HG03460 (cell line): ENCODE measurements around the gene XCL1.
"Not testable (repeated sequence)": the region's sequence is repeated elsewhere in the genome, so short reads cannot be mapped to it uniquely, and the experiment has no call there.

Experiments used
- ATAC-seq: cut with Tn5 transposase; IDR thresholded peaks from one replicate; pipeline ENCODE4 v1.9.1; 2021; ENCODE audit not compliant: unreplicated experiment

XCL1 gene

DNA sequence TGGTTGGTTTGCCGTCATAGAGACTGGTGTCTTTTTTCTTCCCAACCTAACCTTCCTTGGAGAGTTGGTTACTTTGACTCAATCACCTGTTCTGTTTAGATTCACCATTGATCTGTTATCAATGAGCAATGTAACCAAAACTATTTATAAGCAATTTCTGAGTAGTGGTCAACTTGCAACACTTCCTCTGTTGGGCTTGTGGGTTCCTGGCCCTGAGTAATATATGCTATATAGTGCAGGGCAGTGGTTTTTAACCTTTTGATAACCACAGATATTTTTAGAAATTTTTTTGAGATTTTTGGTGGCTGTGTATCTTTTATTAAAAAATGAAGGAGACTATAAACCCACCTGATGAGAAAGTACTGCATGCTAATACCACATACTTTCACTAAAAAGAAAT lies 9.4 kb upstream of the XCL1 start:
- no peak for ATAC-seq

DNA sequence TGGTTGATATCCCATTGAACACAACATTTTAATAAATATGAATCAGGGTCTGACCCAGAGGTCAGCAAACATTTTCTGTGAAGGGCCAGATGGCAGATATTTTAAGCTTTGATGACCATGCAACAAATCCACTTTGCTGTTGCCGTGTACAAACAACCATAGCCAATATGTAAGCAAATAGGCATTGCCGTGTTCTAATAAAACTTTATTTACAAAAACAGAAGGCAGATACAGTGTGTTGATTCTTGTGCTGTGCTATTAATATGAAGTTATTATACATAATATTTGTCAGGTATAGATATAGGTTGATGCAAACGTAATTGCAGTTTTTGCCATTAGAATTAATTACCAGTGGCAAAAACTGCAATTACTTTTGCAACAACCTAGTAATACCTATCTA lies 8.8 kb upstream of the XCL1 start:
- no peak for ATAC-seq

DNA sequence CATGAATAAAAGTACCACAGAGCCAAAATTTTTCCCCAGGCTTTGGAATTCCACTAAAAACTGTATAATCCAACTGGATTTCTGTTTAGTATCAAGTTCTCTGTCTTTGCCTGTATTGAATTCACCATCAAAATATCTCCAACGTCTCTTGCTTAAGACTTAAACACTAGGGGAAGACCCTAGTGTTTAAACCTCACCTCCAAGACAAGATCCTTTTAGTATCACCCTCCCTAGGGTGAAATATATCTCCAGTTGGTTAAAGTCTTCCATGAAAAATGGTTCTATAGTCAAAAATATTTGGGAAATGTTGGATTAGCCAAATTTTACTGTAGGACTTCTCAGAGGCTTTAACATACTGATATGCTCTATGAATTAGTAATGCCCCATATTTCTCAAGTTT lies 8.1 kb upstream of the XCL1 start:
- ATAC-seq = no peak

DNA sequence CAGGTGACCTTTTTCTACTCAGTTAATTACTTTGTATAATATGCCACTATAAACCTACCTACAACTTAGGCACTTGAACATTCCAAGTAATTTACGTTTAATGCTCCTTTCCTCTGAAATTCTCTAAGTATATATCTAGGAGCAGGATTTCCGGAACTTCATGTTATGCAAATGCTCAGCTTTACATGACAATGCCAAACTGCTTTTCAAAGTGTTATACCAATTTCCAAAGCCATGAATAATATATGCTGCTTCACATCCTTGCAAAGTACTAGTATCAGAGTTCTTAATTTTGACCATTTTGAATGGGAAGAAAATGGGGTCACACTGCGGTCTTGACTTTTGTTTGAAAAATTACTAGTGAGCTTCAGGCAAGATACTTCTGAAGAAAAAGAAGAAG lies 5.8 kb upstream of the XCL1 start:
- no peak for ATAC-seq

DNA sequence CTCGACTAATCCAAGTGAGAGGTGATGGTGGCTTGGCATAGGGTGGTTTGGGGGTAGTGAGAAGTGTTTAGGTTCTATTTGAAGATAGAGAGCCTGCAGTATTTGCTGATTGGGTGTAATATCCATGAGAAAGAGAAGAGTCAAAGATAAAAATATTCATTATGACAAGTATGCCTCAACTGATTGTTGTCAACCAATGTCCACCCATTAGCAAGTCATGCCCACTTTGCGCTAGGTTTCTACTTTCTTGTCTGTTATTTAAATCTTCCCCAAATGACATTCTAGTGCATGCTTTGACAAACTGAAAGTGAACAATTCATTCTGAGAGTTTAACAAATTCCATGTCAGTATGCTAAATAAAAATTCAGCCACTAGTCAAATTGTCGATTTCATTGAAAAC lies 3.8 kb upstream of the XCL1 start:
- ATAC-seq = no peak

DNA sequence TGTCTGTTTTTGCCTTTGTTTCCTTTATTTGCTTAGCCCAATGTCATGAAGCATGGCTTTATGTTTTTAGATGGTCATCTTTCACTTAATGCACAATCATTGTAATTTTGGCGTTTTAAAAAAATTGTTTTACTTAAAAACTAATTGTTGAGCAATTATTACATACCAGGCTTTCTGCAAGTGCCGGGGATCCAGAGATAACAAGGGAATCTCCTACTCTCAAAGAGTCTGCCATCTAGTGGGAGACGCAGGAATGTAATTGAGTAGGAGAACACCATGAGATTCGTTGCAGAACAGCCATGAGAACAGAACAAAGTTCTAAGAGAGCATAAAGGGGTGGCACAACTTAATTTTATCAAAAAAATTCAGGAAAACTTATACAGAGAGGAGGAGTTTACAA lies 2.2 kb upstream of the XCL1 start:
- not testable (repeated sequence) for ATAC-seq

DNA sequence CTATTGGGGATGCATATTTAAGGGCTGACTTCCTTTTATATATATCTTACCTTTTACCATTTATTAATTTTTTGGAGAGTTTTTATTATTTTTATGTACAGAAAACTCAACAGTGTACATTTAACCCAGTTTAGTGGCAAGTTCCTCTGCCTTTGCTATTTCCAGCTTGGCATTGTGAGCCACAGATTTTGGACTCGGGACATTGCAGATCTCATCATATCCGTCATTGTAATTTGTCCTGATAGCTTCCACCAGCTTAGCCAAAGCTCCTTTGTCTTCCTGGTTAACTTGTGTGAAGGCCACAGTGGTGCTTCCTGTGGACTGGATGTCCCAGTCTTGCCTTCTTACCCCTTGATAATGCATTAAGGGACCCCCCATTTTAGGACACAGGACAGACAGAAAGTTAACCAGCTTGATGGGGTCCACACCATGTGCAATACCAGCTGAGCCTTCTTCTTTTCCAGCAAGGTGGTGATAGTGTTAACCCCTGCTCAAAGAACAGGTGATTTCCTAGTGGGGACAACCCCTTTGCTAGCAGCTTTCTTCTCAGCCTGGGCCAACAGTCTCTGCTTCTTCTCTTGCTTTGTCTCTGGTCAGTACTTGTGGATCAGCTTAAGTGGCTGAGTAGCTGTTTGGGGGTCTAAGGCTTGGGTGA lies 2.3 kb downstream of the XCL1 start:
- ATAC-seq = not testable (repeated sequence)

DNA sequence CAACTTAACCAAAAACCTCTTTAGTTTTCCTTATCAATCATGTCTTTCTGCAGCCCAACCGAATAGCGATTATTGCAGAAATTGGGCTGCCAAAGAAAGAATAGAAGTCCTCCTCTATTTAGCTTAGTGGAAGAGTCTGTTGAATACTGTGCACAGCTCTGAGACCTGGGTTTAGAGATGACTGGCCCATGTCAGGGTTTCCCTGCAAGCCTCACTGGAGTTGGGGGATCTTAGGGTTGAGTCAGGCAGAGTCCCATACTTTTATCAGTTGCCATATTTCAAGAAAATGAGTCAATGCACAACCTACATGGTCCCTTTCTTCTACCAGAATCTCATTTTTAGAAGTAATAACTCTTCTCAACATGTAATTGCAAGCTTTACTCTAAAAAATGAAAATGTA lies 3.9 kb downstream of the XCL1 start:
- ATAC-seq = not testable (repeated sequence)

DNA sequence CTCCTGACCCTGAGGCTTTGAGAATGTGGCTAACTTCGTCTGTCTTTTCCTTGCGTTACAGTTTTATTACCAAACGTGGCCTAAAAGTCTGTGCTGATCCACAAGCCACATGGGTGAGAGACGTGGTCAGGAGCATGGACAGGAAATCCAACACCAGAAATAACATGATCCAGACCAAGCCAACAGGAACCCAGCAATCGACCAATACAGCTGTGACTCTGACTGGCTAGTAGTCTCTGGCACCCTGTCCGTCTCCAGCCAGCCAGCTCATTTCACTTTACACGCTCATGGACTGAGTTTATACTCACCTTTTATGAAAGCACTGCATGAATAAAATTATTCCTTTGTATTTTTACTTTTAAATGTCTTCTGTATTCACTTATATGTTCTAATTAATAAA lies 4.6 kb downstream of the XCL1 start:
- ATAC-seq = not testable (repeated sequence)

DNA sequence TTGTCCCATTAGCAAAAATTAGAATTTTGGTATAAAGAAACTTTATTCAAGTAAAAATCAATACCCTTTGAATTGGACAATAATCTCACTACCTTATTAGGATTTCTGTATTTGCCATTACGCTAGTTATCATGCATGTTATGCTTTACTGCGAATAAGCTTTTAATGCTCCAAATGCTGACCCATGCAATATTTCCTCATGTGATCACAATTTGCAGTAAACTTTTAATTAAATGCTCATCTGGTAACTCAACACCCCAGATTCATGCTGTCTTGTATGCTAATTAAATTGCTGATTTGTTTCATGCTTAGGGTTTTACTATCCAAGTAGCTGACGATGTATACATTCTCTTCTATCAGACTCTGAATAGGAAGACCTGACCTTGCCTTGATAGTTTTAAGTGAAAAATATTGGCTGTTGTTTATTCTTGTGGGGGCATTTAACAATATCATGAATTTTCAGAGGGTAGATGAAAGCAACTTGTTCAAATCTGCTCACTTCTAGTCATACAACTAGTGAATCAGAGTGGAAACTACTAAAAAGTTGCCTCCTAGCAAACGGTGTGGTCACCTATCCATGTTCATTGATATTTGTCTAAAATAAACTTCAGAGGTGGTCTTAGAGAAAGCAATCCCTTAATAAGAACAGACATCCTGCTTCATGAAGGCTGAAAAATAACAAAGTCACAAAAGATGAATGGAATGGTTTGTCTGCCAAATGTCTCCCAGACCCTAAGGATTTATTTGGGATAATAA lies 5.6 kb downstream of the XCL1 start:
- no peak for ATAC-seq

DNA sequence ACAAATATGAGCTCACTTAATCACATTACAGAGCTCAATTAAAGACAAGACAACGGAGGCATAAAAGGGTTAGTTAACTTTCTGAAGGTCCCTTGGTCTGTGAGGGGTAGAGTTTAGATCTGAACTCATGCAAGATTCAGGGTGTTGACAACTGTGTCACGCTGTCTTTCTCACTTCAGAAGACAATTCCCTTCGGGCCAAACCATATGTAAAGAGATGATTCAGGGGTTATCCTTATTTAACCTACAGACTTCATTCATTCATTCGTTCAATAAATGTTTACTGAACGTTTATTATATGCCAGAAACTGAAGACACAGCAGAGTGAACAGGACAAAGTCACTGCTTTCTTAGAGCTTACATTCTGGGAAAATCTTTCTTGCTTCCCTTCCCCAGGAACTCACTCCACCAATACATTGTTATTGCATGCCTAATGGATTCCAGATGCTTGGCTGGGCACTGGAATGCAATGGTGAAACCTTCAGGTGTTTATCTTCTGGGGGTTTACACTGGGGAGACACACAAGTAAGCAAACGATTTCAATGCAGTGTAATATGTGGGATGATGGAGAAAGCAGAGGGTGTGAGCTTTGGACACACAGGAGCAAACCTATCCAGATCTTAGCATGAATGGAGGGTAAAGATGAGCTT lies 6.4 kb downstream of the XCL1 start:
- no peak for ATAC-seq

DNA sequence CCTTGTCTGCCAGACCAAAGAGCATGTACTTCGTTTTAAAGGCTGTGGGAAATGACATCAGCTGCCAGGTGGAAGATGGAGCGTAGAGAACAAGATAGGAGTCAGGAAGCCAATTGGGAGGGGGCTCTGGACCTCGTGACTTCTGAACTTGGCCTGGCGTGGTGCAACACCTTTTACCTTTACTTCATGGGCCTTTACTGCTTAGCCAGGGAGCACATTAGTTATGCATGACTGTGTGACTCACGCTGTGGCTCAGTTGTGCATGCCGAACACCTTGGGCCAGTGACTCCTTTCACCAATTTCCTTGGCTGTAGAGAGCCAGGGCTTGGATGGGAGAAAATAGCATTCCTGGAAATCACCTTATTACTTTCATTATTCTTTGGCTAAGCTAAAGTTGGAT lies 7.2 kb downstream of the XCL1 start:
- no peak for ATAC-seq

DNA sequence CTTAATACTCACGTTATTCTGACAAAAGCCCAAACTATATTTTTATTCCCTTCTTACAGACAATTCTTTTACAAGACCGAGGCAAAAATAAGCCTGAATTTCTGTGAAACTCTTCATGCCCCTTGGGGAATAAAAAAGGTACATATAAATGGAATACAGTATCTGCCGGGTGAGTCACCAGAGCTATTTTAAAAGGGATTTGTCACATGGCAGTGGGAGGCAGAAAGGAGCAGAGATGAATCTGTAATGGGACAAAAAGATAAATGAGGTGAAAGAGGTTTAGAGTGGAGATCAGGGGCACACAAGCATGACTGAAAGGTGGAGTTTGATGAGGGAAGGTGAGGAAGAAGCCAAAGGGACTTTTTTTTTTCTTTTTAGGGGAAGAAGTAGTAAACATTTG lies 8.8 kb downstream of the XCL1 start:
- no peak for ATAC-seq

DNA sequence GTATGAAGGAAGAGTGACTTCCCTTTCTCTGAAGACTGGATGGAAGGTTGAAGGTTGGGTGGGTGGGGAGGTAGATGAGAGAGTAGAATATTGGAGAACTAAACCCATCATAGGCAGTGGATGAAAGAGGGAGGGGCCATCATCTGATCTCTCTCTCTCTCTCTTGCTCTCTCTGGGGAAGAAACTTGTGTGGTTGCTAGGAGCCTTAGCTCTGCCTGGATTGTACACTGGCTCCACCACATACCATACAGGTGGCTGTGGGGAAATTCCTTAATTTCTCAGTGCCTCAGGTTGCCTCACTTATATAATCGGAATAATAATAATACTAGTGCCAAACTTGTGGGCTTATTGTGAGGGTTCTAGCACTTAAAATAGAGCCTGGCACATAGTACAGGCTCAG lies 9.5 kb downstream of the XCL1 start:
- no peak for ATAC-seq

DNA sequence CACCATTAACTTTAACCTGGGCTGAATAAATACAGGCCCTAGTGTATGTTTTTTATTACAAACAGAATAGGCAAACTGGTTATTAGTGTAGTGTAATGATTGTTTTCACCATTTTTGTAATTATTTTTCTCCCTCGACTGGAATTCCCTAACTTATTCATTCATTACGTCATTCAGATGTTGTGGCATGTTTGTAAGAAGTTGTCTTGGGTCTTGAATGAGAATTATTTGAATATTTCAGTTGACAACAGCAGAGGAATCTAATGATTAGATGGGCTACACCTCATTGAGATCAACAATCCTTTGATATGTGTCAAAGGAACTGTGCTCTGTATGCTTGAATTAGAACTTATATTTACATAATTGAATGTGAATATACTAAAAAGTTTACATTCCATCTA lies 12.8 kb downstream of the XCL1 start:
- ATAC-seq = no peak

DNA sequence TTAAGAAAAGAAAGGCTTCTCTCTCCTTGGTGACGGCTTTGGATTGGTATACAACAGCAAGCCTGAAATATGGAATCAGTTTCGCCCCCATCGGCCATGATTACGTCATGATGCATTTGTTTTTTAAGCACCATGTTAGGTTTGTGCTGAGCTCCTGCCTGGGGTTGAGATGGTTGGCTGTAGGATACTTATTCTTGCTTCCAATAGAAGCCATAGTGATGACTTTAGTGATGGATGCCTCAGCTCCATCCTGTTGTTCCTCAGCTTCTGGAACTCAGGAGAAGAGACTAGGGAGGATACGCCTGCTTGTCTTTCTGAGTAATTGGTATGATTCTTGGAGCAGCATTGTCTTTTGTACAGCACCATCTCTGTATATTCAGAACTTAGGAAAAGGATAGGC lies 14.7 kb downstream of the XCL1 start:
- ATAC-seq = no peak

DNA sequence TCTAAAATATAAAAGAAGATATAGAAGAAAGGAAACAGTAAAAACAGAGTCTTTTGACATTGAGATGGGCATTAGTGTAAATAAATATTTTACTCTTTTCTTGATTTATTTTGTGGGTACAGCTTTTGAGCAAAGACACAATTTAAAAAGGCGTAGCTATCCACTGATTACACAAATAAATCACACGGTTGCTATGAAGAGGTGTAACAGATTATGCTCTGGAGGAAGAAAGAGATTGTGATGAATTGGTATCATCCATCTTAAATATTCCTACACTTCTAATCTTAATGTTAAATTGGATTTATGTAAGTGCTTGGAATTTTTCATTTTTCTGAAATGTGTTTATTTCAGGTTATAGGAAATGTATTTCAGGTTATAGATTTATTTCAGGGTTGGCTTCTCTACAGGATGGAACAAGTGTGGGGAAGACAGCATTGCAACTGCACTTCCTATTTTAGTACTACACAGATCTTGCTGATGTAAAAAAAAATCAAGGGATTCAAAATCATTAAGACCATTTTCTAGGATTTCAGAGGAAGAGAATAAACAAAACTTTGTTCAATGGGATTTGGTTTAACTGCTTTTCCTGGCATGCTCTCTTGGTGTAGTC lies 15.3 kb downstream of the XCL1 start:
- ATAC-seq = no peak

DNA sequence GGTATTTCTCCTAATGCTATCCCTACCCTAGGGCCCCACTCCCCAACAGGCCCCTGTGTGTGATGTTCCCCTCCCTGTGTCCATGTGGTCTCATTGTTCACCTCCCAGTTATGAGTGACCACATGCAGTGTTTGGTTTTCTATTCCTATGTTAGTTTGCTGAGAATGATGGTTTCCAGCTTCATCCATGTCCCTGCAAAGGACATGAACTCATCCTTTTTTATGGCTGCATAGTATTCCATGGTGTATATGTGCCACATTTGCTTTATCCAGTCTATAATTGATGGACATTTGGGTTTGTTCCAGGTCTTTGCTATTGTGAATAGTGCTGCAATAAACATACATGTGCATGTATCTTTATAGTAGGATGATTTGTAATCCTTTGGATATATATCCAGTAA lies 19.0 kb downstream of the XCL1 start:
- ATAC-seq = not testable (repeated sequence)

DNA sequence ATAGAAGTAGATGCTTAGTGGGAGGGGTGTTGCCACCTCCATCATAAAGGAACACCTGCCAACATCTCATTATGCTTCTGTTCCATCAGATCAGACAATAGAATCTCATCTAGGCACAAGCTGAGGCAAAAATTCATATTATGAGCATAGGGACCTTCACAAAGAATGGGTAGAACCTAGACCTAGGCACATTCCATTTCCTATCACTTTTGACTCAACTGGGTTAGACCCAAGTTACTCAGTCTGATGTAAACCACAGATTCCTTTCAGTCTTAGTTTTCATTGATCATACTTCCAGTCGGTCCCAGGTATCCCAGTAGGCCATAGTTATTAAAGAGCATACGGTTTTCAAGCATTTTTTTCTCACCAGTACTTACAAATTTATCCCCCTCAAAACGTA lies 21.7 kb downstream of the XCL1 start:
- ATAC-seq = no peak

DNA sequence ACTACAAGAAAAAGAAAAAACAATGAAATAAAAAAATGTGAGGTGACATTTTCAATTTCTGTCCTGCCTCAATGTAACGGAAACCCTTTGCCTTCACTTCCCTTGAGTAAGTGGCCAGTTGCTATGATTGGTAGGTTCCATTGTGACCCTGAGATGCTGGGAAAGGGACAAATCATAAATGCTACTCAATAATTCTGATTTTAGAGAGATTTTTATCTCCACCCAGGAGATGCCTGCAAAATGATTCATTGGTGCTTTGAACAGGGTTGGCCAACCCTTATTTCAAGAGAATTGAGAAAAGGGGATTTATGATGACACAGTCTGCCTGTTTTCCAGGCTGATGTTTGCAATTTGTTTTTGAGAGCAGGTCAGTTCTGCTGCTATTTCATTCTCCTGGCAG lies 22.5 kb downstream of the XCL1 start:
- ATAC-seq = no peak

DNA sequence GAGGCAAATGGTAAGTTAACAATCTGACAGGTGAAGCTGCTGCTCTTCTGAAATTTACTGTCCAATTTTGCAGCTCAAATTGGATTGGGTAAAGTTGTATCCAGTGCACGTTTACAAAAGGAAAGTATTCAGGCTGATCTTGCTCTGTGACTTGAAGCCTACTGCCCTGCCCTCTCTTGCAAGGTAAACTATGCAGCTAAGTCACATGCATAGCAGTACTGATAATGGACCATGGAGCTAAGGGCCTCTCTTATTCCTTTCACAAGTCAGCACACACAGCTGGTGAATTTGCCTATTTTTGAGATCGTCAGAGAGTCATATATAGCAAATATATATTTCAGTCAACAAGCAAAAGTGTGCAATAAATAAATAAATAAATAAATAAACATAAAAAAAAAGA lies 23.2 kb downstream of the XCL1 start:
- no peak for ATAC-seq

DNA sequence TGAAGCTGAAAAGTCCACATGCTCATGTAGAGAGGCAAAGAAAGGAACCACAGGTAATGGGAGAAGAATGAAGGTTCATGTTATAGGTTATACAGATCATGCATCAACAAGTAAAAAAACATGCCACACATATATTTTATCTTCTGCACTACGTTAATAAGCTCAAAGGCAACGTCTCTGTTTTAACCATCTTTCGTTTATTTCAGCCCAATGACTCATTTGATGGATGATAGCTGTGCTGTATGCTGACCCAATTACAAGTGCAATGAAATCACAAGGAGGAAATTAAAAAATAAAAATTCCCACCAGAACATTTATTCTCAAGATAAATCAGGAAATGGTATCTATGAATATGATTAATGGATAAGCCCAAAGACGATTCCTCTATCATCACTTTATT lies 24.6 kb downstream of the XCL1 start:
- ATAC-seq = no peak
